HUES6 (cell line): Measurements from ENCODE around the gene HNRNPH3.

Source experiments
- H3K27ac ChIP-seq: 2 replicates; pipeline ENCODE4 v1.7.0; 2013; ENCODE audit warnings: low read depth, mild to moderate bottlenecking, low read length, inconsistent platforms
- H3K27me3 ChIP-seq: 2 replicates; pipeline ENCODE4 v1.6.1; 2013; ENCODE audit warnings: low read length; ENCODE audit not compliant: control insufficient read depth, insufficient read depth
- H3K36me3 ChIP-seq: 2 replicates; pipeline ENCODE4 v1.6.1; 2013; ENCODE audit warnings: low read length; ENCODE audit not compliant: control insufficient read depth, insufficient read depth
- H3K4me1 ChIP-seq: 2 replicates; pipeline ENCODE4 v1.6.1; 2013; ENCODE audit warnings: low read length; ENCODE audit not compliant: control insufficient read depth, insufficient read depth
- H3K4me3 ChIP-seq: 2 replicates; pipeline ENCODE4 v1.5.1; 2013; ENCODE audit warnings: low read depth, low read length
- H3K9ac ChIP-seq: one replicate; pipeline ENCODE4 v1.6.1; 2013; ENCODE audit warnings: mild to moderate bottlenecking, low read length
- H3K9me3 ChIP-seq: 2 replicates; pipeline ENCODE4 v1.6.1; 2013; ENCODE audit warnings: low read depth, low read length; ENCODE audit not compliant: control insufficient read depth, insufficient read depth

The HNRNPH3 gene

DNA sequence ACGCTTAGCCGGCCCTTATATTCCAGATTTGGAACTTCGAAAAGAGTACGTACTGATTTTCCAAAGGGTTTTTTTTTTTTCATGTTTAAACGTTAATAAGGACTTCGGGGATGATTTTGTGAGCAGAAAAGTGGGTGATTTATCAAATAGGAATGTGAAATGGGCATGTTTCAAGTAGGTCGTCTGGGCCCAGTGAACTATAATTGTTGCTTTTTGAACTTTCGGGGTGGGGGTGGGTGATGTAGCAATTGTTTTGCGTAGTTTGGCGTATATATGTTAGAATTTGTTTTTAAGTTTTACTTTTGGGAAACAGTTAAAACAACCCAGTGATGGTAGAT lies 1.2 kb downstream of the HNRNPH3 start:
- Histone ChIP-seq H3K4me3 (peak overlapping the region; percentile 87), H3K27me3 (no peaks in the 10 kb centered on the region), H3K27ac (peak overlapping the region; percentile 98), H3K9ac (peak overlapping the region; percentile 98), H3K9me3 (no peaks in the 10 kb centered on the region), H3K36me3 (peaks cover 25% of the 10 kb centered on the region), H3K4me1 (peaks cover 18% of the 10 kb centered on the region)

DNA sequence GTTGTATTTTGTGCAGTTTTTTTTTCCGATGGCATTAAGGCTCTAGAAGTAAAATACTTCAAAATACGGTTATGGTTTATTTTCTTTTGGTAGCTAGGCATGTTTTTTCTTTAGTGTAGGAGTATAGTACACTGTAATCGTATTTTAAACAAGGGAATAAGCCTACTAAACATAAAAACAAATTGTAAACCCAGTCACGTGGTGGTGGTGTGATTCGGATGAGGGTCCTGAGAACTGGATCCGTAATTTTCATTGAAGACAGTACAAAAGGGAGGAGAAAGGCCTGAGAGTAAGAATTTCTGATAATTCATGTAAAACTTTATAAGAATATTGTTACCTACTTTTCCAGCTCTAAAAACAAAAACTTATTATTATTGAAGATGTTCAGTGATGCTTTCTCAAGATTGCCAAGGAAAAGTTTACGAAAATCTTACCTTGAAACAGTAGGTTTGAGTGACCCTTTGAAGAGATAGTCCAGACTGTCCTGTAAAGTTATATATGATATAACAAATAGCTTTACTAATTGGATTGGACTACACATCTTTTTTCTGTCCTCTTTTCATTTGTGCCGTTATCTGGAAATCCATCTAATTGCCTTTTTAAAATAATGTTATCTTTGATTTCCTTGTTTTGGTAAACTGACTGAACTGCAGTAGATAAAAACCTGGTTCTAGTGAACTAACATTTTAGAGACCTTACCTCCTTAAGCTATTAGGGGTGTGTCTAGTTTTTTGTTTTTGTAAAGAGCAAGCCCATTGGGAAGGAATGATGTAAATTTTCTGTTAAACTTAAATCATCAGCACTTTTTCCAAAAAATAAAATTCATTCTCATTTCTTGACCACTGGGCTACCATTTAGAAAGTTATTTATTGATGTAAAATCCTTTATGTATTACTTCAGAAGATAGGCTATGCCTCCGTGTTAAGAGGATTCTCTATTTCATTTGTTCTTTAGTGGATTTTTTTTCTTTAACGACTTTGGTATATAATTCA lies 1.9 kb downstream of the HNRNPH3 start:
- peak overlapping the region; percentile 87 for H3K4me3 ChIP-seq
- peaks cover 11% of the 10 kb centered on the region for H3K4me1 ChIP-seq
- H3K27me3 ChIP-seq, result no peaks in the 10 kb centered on the region
- H3K27ac ChIP-seq, result no peak overlapping the region; the same call in 1 of the 2 replicates
- no peaks in the 10 kb centered on the region for H3K9me3 ChIP-seq
- H3K36me3 ChIP-seq, result peaks cover 32% of the 10 kb centered on the region
- H3K9ac ChIP-seq, result peak overlapping the region; percentile 98

DNA sequence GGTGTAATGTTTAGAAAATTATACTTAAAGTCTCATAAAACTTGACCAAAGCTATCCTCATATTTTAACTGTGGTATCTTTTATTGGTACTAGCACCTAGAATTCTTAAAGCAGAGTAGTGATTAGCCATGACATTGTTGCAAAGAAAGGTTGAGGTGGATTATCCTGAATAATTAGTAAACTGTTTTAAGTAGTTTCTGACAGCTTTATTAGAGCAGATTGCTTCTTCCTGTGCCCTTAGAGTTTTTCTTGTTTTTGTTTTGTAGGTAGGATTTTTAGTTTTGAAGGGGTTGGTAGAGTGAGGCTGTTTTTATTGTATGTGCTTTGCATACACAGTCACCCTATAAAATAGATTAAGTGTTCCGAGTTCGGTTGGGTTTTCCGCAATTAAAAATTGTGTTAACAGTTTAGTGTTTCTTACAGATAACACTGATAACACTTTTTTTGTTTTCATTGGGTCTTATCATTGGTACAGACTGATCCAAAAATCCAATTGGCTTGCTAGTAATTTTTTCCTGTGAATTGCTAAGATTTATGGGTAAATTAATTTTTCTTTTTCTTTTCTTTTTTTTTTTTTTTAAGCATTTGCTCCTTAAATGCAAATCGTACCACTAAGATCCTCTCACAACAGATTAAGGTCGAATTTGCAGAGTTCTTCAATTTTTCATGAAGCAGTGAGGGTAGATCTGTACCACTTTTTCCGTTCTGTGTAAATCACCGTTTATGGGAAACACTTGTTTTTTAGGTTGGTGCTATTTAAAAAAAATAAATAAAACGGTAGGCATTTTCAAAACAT lies 3.0 kb downstream of the HNRNPH3 start:
- Histone ChIP-seq H3K27ac (no peak overlapping the region), H3K36me3 (peaks cover 43% of the 10 kb centered on the region), H3K9me3 (no peaks in the 10 kb centered on the region), H3K4me1 (peaks cover 10% of the 10 kb centered on the region), H3K27me3 (no peaks in the 10 kb centered on the region), H3K4me3 (peak overlapping the region; percentile 87), H3K9ac (no peak overlapping the region)

DNA sequence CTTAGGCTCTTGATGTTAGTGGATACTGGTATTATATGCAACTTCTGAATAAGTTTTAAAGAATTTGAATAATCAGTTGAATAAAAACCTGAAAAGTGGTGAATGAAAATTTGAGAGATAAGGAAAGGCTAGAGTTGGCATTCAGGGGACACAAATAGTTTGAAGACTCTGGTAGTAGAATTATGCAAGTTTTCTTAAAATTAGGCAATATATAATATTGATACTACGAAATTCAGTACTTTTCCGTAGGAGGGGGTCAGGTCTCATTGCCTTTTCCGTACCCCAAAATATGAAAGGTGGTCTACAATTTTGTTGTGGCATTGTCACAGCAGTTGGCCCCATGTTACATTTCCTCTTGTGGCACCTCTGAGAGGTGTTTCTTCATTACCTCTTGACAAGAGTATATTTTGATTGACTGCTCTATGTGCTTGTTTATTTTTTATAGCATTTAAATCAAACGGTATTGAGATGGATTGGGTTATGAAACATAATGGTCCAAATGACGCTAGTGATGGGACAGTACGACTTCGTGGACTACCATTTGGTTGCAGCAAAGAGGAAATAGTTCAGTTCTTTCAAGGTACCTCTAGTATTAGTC lies 5.0 kb downstream of the HNRNPH3 start:
- H3K27me3 ChIP-seq, result no peaks in the 10 kb centered on the region
- H3K9ac ChIP-seq, result no peak overlapping the region
- H3K36me3 ChIP-seq, result peaks cover 63% of the 10 kb centered on the region
- H3K4me1 ChIP-seq, result peaks cover 7% of the 10 kb centered on the region
- H3K9me3 ChIP-seq, result no peaks in the 10 kb centered on the region
- no peak overlapping the region for H3K27ac ChIP-seq
- no peak overlapping the region for H3K4me3 ChIP-seq

DNA sequence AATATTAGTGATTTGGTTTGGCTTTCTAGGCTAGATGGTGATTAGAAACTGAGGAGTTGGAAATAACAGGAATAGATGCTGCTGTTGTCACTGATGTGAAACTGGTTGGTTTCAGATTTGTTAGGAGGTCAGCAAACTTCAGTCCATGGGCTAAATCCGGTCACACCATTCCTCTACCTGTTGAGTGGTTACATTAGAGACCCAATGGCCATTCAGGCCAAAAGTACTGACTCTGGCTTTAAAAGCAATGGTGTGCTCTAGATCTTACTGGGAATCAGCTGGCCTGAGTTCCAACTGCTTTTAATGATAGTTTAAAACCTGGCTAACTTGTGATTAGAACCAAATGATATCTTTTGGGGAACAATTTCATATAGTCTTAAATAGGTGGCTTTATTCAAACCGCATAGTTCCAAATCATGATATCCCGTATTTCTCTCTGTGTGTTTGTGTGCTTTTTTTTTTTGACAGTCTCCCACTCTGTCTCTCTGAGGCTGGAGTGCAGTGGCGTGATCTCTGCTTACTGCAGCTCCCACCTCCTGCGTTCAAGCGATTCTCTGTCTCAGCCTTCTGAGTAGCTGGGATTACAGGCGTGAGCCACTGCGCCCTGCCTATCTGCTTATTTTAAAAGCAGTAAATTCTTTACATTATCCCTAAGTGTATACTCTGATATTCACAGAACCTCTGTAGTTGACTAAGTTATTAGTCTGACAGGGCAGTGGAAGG lies 8.7 kb downstream of the HNRNPH3 start:
- Histone ChIP-seq H3K4me3 (no peak overlapping the region), H3K36me3 (peaks cover 98% of the 10 kb centered on the region), H3K27ac (no peak overlapping the region), H3K9me3 (no peaks in the 10 kb centered on the region), H3K9ac (no peak overlapping the region), H3K4me1 (peaks cover 6% of the 10 kb centered on the region), H3K27me3 (no peaks in the 10 kb centered on the region)

DNA sequence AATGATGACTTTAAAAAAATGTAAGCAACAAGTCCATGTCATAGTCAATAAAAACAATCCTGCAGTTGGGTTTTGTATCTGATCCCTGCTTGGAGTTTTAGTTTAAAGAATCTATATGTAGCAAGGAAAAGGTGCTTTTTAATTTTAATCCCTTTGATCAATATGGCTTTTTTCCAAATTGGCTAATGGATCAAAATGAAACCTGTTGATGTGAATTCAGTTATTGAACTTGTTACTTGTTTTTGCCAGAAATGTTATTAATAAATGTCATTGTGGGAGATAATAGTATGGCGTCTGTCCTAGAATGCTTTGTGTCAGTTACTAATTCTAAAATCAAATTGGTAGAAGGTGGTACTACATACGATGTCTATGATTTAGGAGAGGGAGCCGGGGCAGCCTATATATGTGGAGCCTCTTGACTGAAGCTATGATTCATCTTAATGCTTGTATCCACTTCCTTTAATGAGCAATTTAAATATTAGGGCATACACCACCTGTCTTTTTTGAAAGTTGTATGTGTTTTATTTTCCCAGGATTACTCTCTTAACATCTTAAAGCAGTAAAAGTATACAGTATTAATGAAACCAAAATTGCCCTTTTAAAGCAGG lies 11.1 kb downstream of the HNRNPH3 start:
- no peak overlapping the region for H3K27ac ChIP-seq
- H3K9ac ChIP-seq, result no peak overlapping the region
- H3K36me3 ChIP-seq, result peaks cover 78% of the 10 kb centered on the region
- no peak overlapping the region for H3K4me3 ChIP-seq
- no peaks in the 10 kb centered on the region for H3K4me1 ChIP-seq
- H3K9me3 ChIP-seq, result no peaks in the 10 kb centered on the region
- H3K27me3 ChIP-seq, result no peaks in the 10 kb centered on the region

DNA sequence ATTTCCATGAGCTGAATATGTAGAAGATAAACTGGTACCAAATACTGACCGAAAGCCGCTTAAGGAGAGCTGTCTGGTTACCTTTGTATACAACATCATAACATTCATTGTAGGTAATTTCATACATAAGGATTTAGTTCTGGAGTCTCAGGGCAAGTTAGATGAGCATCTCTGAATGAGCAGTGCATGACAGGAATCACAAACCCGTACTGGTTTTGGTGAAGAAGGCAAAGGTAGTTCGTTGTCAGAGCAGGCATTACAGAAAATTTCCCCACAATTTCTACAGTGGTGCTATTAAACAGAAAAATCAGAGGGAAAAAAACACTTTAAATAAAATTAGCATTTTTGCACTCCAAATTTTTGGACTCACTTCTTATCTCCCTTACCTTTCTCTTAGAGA lies 13.8 kb downstream of the HNRNPH3 start:
- H3K9ac ChIP-seq, result no peak overlapping the region
- peaks cover 57% of the 10 kb centered on the region for H3K36me3 ChIP-seq
- no peaks in the 10 kb centered on the region for H3K27me3 ChIP-seq
- H3K4me1 ChIP-seq, result no peaks in the 10 kb centered on the region
- no peak overlapping the region for H3K27ac ChIP-seq
- H3K9me3 ChIP-seq, result no peaks in the 10 kb centered on the region
- H3K4me3 ChIP-seq, result no peak overlapping the region

DNA sequence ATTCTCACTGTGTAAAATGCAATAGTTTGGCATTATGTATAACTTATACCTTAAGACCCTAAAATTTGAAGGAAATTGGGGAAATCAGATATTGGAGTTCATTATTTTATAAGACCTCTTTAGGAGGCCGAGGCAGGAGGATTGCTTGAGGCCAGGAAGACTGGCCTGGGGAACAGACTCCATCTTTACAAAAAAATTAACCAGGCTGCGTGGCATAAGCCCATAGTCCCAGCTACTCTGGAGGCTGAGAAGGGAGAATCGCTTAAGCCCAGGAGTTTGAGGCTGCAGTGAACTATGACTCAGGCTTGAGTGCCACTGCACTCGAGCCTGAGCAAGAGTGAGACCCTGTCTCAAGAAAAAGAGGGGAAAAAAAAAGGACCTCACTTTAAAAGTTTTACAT lies 14.9 kb downstream of the HNRNPH3 start:
- Histone ChIP-seq H3K9ac (no peak overlapping the region), H3K4me1 (no peaks in the 10 kb centered on the region), H3K27me3 (no peaks in the 10 kb centered on the region), H3K4me3 (no peak overlapping the region), H3K27ac (no peak overlapping the region), H3K36me3 (peaks cover 46% of the 10 kb centered on the region), H3K9me3 (no peaks in the 10 kb centered on the region)

DNA sequence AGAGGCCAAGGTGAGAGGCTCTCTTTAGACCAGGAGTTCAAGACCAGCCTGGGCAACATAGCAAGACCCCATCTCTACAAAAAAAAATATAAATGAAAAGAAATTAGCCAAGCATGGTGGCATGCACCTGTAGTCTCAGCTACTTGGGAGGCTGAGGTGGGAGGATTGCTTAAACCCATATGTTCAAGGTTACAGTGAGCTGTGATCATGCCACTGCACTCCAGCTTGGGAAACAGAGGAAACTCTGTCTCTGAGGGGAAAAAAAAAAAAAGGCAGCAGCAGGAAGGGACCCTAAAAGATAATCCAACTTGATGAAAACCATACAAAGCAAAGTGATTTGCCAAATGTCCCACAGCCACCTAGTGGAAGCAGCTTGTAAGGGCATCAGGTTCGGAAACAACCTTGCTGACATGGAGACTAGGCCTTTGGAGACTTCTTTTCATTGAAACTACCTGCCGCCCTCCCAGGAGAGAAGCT lies 16.4 kb downstream of the HNRNPH3 start:
- Histone ChIP-seq H3K36me3 (peaks cover 42% of the 10 kb centered on the region), H3K9me3 (no peaks in the 10 kb centered on the region), H3K4me1 (no peaks in the 10 kb centered on the region), H3K4me3 (no peak overlapping the region), H3K9ac (no peak overlapping the region), H3K27me3 (no peaks in the 10 kb centered on the region), H3K27ac (no peak overlapping the region)

DNA sequence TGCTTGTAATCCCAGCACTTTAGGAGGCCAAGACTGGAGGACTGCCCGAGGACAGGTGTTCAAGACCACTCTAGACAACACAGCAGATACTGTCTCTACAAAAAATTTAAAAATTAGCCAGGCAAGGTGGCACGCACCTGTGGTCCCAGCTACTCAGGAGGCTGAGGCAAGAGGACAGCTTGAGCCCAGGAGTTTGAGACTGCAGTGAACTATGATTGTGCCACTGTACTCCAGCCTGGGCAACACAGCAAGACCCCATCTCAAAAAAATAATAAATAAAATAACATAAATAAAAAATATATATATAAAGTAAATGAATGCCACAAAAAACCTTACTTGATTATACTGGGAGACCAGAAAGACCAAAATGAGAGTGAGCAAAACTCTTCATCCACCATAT lies 21.7 kb downstream of the HNRNPH3 start:
- Histone ChIP-seq H3K4me3 (no peak overlapping the region), H3K27me3 (no peaks in the 10 kb centered on the region), H3K9ac (no peak overlapping the region), H3K27ac (no peak overlapping the region), H3K9me3 (no peaks in the 10 kb centered on the region), H3K36me3 (peaks cover 36% of the 10 kb centered on the region), H3K4me1 (no peaks in the 10 kb centered on the region)
